Ecto neural progenitor cell (in vitro differentiated cells): ENCODE measurements around the gene FOXP2.
"Not testable (repeated sequence)": the region's sequence is repeated elsewhere in the genome, so short reads cannot be mapped to it uniquely, and the experiment has no call there.

ENCODE experiments used
- DNase-seq: peaks from one replicate; pipeline ENCODE4 v3.0.0-alpha.2; 2018; ENCODE audit warnings: low spot score

Gene FOXP2

DNA sequence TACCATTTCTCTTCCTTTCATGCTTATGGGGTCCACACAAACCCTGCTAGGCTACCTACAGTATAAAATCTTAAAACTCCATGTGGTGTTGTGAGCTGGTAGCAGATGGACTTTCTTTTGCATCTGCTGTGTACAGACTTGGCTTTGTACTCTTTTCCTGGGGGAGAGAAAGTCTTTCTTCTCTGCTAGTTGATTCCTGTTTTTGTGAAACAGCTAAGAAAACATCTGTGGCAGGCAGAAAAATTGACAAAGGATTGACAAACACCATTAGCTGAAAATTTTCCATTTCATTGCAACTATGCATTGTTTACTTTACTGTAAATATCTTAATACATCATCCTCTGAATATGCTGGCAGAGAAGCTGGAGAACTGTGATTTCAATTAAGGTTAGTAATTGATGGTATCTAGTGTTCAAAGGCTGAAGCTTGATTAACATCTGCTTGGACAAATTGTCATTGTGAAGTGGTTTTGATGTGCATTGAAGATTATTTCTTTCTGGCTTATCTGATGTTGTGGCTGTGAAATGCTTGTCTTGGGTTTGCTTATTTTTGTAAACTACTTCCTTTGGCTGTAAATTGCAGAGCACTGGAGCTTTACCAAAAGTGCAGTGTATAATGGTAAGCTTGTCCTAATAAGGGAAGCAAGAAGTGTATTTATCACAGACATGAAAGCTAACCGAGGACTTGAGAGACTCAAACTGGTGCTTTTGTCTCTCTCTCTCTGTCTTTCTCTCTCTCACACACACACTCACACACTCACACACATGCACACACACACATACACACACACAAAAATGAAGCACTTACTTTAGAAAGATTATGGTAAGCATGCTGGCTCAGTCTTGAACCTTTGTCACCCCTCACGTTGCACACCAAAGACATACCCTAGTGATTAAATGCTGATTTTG lies at the start of gene FOXP2:
FOXP2 (plus strand) TSS at position 660 of the 908 bp plus-strand sequence. CDS start 11,697 bp downstream, outside the sequence.
- DNase-seq, result no peak

DNA sequence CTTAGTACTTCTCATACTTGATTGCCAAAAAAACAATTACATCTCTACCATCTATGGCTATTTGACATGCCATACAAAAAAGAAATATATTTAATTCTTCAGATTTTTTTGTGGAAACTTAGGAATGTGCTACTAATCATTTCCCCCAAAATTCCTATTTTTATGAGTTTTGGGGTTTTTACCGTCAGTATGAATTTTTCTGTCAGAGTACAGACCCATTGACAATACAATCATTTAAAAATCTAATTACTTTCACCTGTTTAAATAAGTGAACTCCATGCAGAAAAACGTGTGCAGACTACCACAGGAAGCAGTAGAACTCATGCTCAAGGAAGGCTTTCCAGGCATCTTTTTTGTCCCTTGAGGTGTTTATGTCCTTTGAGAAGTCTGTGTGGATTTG lies 48.8 kb upstream of the FOXP2 start:
- DNase-seq, result no peak

DNA sequence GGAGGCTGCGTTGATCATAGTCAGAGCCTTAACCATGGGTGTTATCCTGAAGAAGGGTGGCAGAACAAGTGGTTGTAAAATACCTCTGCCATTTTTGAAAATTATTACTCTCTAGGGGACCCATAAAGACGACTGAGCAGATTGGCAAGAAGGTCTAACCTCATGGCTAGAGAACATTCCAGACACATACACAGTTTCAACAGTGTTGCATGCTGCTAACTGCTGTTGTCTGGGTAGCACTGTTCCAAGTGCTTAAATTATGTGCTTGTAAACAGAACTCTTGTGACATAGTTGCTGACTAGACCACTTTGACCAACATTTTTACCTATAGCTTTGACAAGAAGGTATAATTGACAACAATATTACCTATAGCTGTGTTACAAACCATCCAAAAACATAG lies 46.1 kb upstream of the FOXP2 start:
- no peak for DNase-seq

GRCh38 chr7:114369294-114369693 lies 45.3 kb upstream of the FOXP2 start:
- no peak for DNase-seq

GRCh38 chr7:114372619-114373018 lies 42.0 kb upstream of the FOXP2 start:
- no peak for DNase-seq

DNA sequence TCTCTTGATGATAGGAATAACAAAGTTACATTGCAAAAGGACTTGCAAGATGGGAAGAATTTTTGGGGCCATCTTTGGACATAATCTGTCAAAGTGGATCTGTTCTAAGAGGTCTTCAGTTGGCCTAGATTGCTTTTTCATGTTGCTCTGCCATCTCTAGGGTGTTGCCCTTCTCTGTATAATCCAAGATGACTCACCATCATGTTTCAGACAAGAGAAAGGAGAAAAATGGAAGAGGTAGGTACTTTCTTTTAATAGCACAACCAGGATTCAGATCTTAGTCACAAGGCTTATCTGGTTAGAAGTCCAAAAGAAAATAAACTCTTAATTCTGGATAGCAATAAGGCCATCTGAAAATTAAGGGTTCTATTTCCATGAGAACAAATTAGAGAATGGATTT lies 38.7 kb upstream of the FOXP2 start:
- no peak for DNase-seq

- not testable (repeated sequence) for DNase-seq
These were observed 30.7 kb upstream of the FOXP2 start for GRCh38 chr7:114383946-114384345.

DNA sequence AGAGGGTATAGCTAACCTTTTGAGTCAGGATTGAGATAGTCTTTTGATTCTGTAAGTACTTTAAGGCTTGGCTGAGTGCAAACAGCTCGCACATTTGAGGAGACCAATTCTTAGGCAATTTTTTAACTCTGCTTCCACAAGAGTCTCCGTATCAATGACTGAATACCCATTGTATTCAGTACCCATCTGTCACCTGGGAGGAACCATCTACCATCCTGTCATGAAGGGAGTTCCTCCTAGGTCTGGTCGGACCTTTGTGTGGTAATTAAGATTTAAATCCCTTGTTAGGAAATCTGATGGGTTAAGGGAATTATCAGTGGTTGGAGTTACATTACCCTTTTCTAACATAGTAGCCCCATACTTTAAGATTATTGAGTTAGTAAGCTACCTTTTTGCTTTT lies 30.3 kb upstream of the FOXP2 start:
- not testable (repeated sequence) for DNase-seq

DNA sequence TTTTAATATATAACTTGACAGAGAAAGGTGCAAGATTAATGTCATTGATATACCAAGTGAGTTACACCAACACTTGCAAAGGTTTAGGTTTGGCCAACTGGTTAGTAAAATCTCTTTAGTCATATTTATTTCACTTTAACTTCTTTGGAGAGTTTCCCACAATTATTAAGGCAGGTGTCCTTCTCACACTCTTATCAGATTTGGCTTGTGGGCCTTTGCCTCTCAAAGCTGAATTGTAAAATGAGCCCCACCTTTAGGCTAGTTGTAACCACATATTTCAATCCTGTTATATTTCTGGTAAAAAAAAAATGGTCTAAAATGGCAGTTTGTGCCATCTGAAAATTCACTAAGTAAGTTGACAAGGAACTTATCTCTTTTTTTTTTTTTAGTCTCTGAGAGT lies 26.6 kb upstream of the FOXP2 start:
- DNase-seq, result no peak

DNA sequence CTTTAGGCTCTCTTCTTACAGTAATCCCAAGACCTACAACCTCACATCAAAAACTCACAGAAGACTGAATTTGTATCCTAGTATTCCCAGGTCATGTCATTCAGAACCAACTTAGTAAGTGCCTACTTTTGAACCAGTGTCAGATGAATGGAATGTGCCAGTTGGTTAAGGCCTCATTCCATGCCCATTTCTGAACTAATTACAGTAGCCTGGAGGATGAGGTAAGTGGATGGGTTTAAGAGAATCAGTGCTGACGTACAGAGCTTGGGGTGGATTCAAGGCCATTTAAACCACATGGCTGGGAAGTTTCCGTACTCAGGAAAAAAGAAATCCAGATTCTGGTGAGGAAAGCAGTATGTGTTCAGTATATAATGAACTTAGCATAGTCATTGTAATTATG lies 21.9 kb upstream of the FOXP2 start:
- no peak for DNase-seq

GRCh38 chr7:114402876-114403635 lies 11.6 kb upstream of the FOXP2 start:
- DNase-seq, result no peak

DNA sequence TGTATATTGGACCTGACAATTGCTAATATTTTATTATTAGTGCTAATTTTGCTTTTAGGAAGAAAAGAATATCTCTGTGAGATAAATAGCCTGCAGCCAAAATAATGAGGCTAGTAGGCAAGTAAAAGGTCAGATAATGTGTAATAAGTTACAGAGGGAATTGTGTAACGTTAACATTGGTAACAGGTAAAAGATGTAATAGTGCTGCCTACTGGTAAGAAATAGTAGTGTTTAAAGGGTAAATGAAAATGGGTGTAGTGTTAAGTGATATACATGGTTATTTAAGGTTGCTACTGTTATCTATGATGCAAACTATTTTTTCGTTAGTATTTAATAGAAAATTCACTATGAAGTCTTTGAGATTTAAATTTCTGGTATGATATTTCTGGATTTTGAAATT lies 9.2 kb upstream of the FOXP2 start:
- DNase-seq, result no peak

- DNase-seq, result no peak
These were observed 4.9 kb upstream of the FOXP2 start for GRCh38 chr7:114409750-114410149.

DNA sequence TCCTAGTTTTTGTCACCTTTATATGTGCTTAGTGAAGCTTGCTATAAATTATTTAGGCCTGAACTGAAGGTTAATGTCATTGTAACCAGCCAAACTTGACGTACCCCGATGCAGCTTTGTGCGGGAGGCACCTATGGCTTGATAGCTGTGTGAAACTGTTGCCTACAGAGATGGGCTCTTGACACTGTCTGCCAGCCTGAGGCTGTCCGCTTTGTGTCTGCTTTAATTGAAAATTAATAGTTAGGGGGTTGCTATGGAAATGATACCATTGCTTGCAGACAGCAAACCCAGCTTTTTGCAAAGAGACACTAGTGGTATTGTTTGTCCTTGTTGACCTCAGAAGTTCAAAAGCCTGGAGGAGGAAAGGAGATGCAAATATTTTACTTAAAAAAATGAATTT lies 2.1 kb upstream of the FOXP2 start:
- no peak for DNase-seq

DNA sequence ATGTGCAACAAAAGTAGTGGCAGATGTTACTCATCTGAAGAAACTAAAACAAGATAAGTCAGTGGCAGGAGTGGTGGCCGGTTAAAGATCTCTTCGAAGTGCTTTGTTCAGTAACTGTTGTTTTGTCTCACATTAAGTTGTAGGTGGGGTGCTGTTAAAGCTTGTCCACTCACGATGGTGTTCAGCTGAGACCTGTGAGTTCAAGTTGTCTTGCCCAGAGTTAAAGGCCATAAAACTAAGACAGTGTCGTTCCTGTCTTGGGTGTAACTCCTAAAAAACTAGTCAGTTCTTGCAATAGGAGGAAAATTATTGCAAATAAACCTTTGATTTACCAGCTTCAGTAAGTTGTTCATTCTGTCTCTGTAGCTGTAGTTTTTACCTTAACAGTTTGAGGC lies 857 bp upstream of the FOXP2 start:
- no peak for DNase-seq

GRCh38 chr7:114415064-114415989 lies 712 bp downstream of the FOXP2 start:
- no peak for DNase-seq

GRCh38 chr7:114416129-114416990 lies 1.7 kb downstream of the FOXP2 start:
- no peak for DNase-seq

- no peak for DNase-seq
These were observed 2.7 kb downstream of the FOXP2 start for GRCh38 chr7:114417290-114417689.

GRCh38 chr7:114418117-114418516 lies 3.5 kb downstream of the FOXP2 start:
- DNase-seq, result no peak

GRCh38 chr7:114419441-114420272 lies 5.0 kb downstream of the FOXP2 start:
- DNase-seq, result no peak
